K562 (cell line): ENCODE data around the gene NOM1. TPM values are rescaled to one million over a fixed set of nuclear protein-coding genes. Genes with fewer than 3 reads are reported as not detected.

Source experiments
- ATAC-seq: fragments of 200-7000 bp; cut with Tn5 transposase; 3 replicates; pipeline ENCODE4 v1.9.1; 2020; ENCODE audit warnings: moderate library complexity
- BruUV-seq: library from RNA; stranded (reverse); fragments of 400-500 nt; replicated peaks from 2 replicates; lab custom pipeline; 2021; lab: Mats Ljungman, UMichigan
- CTCF ChIA-PET: fragments of 300-600 bp; formaldehyde crosslinking; extraction: SDS; loops from one replicate; lab custom pipeline; 2021; ENCODE audit warnings: low intra/inter-chr PET ratio; lab: Yijun Ruan, JAX
- POLR2A ChIA-PET: fragments of 300-600, 350-650 bp; sonication (Branson Sonifier 250); formaldehyde crosslinking; extraction: SDS; loops from one replicate; lab custom pipeline; 2021; ENCODE audit warnings: antibody characterized with exemption, inconsistent platforms; lab: Yijun Ruan, JAX
- DNase-seq, 4 experiments: peaks; one replicate each; pipeline versions ENCODE4 v3.0.0 to v3.0.0-alpha.2; 2011 to 2018; ENCODE audit warnings: low spot score in 3 of 4, mixed read lengths in 3 of 4; ENCODE audit errors: extremely low read depth in 1 of 4
- FAIRE-seq: peaks from 2 replicates; lab custom pipeline; 2011; peaks lifted over from hg19 to GRCh38; lab: Jason Lieb, UNC
- H2AFZ ChIP-seq: 2 replicates; pipeline ENCODE4 v1.6.0; 2011; ENCODE audit warnings: low read depth, low read length, control low read depth, inconsistent platforms
- H3K27ac ChIP-seq: fragments of 200-600 bp; 3 replicates; pipeline ENCODE4 v1.8.0; 2011; ENCODE audit warnings: low read depth, mild to moderate bottlenecking, control low read depth, inconsistent platforms, low read length, moderate library complexity, mixed read lengths; ENCODE audit errors: extremely low read depth
- H3K27me3 ChIP-seq, 2 experiments: fragments of 300-600 bp in 1 of 2; 2 replicates in 1 of 2; 3 replicates in 1 of 2; pipeline versions ENCODE4 v1.6.0 to v1.8.0; 2011; ENCODE audit warnings: inconsistent platforms in 2 of 2, low read length in 2 of 2, mild to moderate bottlenecking in 1 of 2, mixed read lengths in 1 of 2, moderate library complexity in 1 of 2; ENCODE audit not compliant: control insufficient read depth in 2 of 2, insufficient read depth in 2 of 2
- H3K36me3 ChIP-seq: fragments of 300-600 bp; 3 replicates; pipeline ENCODE4 v1.8.0; 2011; ENCODE audit warnings: mild to moderate bottlenecking, low read length, inconsistent platforms; ENCODE audit not compliant: control insufficient read depth, insufficient read depth
- H3K4me1 ChIP-seq, 2 experiments: fragments of 200-600 bp in 1 of 2; replicated peaks in 1 of 2; 2 replicates in 1 of 2; 3 replicates in 1 of 2; pipeline versions ENCODE4 v1.5.1 to v1.8.0; 2011; ENCODE audit warnings: inconsistent platforms in 2 of 2, low read length in 2 of 2, mild to moderate bottlenecking in 1 of 2, mixed read lengths in 1 of 2, moderate library complexity in 1 of 2; ENCODE audit not compliant: control insufficient read depth in 2 of 2, insufficient read depth in 2 of 2
- H3K4me2 ChIP-seq: 2 replicates; pipeline ENCODE4 v1.6.1; 2011; ENCODE audit warnings: low read length, control low read depth, inconsistent platforms, mixed read lengths; ENCODE audit not compliant: insufficient read depth
- H3K4me3 ChIP-seq: fragments of 200-600 bp; sonication (generic), shearing (Covaris generic); 2 replicates; pipeline ENCODE4 v1.5.1; 2016; ENCODE audit warnings: control low read depth, inconsistent platforms
- H3K79me2 ChIP-seq: fragments of 200-600 bp; 3 replicates; pipeline ENCODE4 v1.8.0; 2011; ENCODE audit warnings: low read length, inconsistent platforms; ENCODE audit not compliant: control insufficient read depth, insufficient read depth
- H3K9ac ChIP-seq, 2 experiments: 2 replicates each; pipeline versions ENCODE4 v1.6.0 to v1.6.1; 2011; ENCODE audit warnings: low read depth in 2 of 2, low read length in 2 of 2, control low read depth in 1 of 2, inconsistent platforms in 1 of 2, mild to moderate bottlenecking in 1 of 2, mixed read lengths in 1 of 2; ENCODE audit not compliant: insufficient read depth in 1 of 2
- H3K9me1 ChIP-seq: one replicate; pipeline ENCODE4 v1.6.0; 2011; ENCODE audit warnings: inconsistent platforms, mild to moderate bottlenecking, low read length, moderate library complexity; ENCODE audit not compliant: control insufficient read depth, insufficient read depth
- H3K9me3 ChIP-seq: replicated peaks from 2 replicates; pipeline ENCODE4 v1.5.1; 2011; ENCODE audit warnings: low read depth, low read length, inconsistent platforms; ENCODE audit not compliant: control insufficient read depth, insufficient read depth
- H4K20me1 ChIP-seq: replicated peaks from 2 replicates; pipeline ENCODE4 v1.6.1; 2011; ENCODE audit warnings: low read length, inconsistent platforms, mixed read lengths; ENCODE audit not compliant: control insufficient read depth, insufficient read depth
- KLF10 ChIP-seq: fragments of 250-450 bp; sonication (Bioruptor Pico); IDR thresholded peaks from 2 replicates; pipeline ENCODE4 v1.6.1; 2021; ENCODE audit warnings: matching md5 sums
- ZNF124 ChIP-seq: sonication (generic); formaldehyde crosslinking; IDR thresholded peaks from 2 replicates; pipeline ENCODE4 v1.8.1; 2022; ENCODE audit warnings: missing genetic modification reagents
- ZNF354B ChIP-seq: fragments of 250-450 bp; sonication (Bioruptor Pico); IDR thresholded peaks from 2 replicates; pipeline ENCODE4 v1.4.0; 2020
- WGBS: fragments of 100-300 bp; shearing (Covaris generic); methylation state at CpG from one replicate; pipeline ENCODE4 v1.1.6; 2016; ENCODE audit warnings: low coverage, mixed read lengths; ENCODE audit not compliant: insufficient coverage; ENCODE audit errors: missing lambda C conversion rate; 5-methylcytosine and 5-hydroxymethylcytosine counted together
- in situ Hi-C: fragments of 300-500 bp; cut with MboI; formaldehyde crosslinking; loops from 4 replicates; pipeline ENCODE4 v1.15.0; 2018; ENCODE audit warnings: inconsistent platforms, mixed read lengths
- intact Hi-C: fragments of 100-400 bp; cut with micrococcal nuclease; formaldehyde crosslinking; loops from 2 replicates; pipeline ENCODE4 v1.14.2; 2022
- polyA plus RNA-seq, 8 experiments: library from polyadenylated mRNA; depleted of rRNA in 4 of 8; stranded (reverse) in 5 of 8; unstranded in 3 of 8; fragments of >200 nt; fragmentation: Nextera tagmentation in 2 of 8; fragmentation: Illumina TruSeq in 1 of 8; extraction: Ambion mirVana in 2 of 8; extraction: Trizol in 1 of 8; gene quantifications; 2 replicates each; pipeline versions ENCODE4 v1.2.1 to v1.2.3, GENCODE V29; 2011 to 2014; ENCODE audit warnings: inconsistent platforms in 1 of 8, missing spikeins in 1 of 8
- total RNA-seq, 7 experiments: library from RNA; depleted of rRNA in 6 of 7; stranded (reverse); fragments of >200 nt in 6 of 7; fragmentation: Illumina TruSeq in 2 of 7; extraction: Trizol in 2 of 7; gene quantifications; 2 replicates each; pipeline versions ENCODE4 v1.2.1 to v1.2.3, GENCODE V29; 2011 to 2021; ENCODE audit warnings: low replicate concordance in 1 of 7

The NOM1 gene
- total and polyA plus RNA-seq, 9 of the 15 experiments (the other 6 are each of a cell fraction or from before 2014, with no cell fraction given): 6.8 to 47.3 (median 37.4) TPM

DNA sequence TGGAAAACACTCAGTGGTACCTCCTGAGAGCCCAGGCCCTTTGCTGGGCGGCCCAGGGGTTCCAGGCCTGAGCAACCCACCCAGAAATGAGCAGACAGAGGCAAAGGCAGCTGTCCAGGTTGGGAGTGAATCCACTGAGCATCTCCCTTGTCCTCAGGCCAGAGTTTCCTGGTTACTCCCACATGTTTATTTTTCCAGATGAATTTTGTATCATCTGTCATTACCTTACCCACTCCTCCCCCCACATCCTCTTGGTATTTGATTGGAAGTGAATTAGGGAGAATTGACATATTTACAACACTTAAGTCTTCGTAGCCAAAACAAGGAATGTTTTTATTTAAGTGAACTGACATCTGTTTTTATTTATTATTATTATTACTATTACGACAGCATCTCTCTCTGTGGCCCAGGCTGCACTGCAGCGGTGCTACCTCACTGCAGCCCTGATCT is 43.3 kb upstream of the NOM1 start:
- H4K20me1 ChIP-seq: no peaks in the 10 kb centered on the region
- FAIRE-seq (no peak), DNase-seq (no peak), ATAC-seq (no peak)
- no TSS peak for BruUV-seq
- no peak overlapping the region for H3K4me2 ChIP-seq
- in situ Hi-C loops: no loop called here
- H3K9me1 ChIP-seq: no peaks in the 10 kb centered on the region
- no peak overlapping the region for H3K27ac ChIP-seq
- WGBS: 14% methylated on average over 4 of the region's 4 CpGs
- no peak overlapping the region for H3K4me3 ChIP-seq
- H3K4me1 ChIP-seq: peaks cover 3 to 5% of the 10 kb centered on the region in 2 experiments; a peak in 3 of 5 replicates
- intact Hi-C loops: loop anchor here (10.0 kb wide), 2 partner anchors 149 to 229 kb away; partner anchors contain the start of gene UBE3C
- H2AFZ ChIP-seq: no peak overlapping the region
- POLR2A ChIA-PET: interaction anchor here (1.5 to 2.6 kb wide), 3 partner anchors 13 to 73 kb away, joined by 3 to 14 read pairs (median 4); partner anchors contain the start of gene LMBR1
- no peaks in the 10 kb centered on the region for H3K27me3 ChIP-seq
- no peak overlapping the region for H3K9ac ChIP-seq
- no peaks in the 10 kb centered on the region for H3K36me3 ChIP-seq
- H3K9me3 ChIP-seq: no peaks in the 10 kb centered on the region
- CTCF ChIA-PET: no interaction called here
- TF ChIP-seq KLF10: no peak
- H3K79me2 ChIP-seq: no peaks in the 10 kb centered on the region

DNA sequence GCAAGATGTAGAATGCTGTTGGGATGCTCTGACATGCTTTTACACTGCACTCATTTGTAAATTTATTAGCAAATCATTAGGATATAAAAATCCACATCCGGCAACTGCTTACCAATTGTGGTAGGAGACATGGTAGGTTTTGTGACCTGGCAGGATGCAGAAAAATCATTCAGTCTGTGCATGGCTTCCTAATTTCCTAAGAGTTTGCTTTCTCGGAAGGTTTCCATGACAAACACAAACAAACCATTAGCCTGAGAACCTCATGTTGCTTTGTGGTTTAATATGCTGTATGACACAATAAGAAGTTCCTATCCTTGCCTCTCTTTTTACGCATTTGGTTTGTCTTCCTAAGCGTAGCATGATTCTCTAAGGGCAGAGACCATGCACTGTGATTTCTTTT is 41.9 kb upstream of the NOM1 start:
- H4K20me1 ChIP-seq: no peaks in the 10 kb centered on the region
- intact Hi-C loops: loop anchor here (2.0 to 10.0 kb wide), 4 partner anchors 43 to 365 kb away; partner anchors contain the start of gene UBE3C
- ChIA-PET POLR2A (no interaction called here), CTCF (interaction anchor here (1.2 to 2.0 kb wide), 2 partner anchors 343 to 366 kb away, joined by 8 to 18 read pairs; no protein-coding TSS in a partner anchor)
- no peak for FAIRE-seq
- TF ChIP-seq ZNF354B (CRISPR knock-in tag) (0 out of 2 replicates have a peak, but pooled peaks have one; percentile 25), ZNF124 (CRISPR knock-in tag) (no peak)
- H3K27me3 ChIP-seq: no peaks in the 10 kb centered on the region
- no peaks in the 10 kb centered on the region for H3K9me1 ChIP-seq
- no peak for DNase-seq
- WGBS: 54% methylated on average over 4 of the region's 4 CpGs
- peaks cover 3 to 5% of the 10 kb centered on the region in 2 experiments; a peak in 3 of 5 replicates for H3K4me1 ChIP-seq
- no TSS peak for BruUV-seq
- in situ Hi-C loops: no loop called here
- H3K79me2 ChIP-seq: no peaks in the 10 kb centered on the region
- H3K9ac ChIP-seq: no peak overlapping the region
- no peak for ATAC-seq
- no peak overlapping the region for H3K4me3 ChIP-seq
- H3K4me2 ChIP-seq: no peak overlapping the region
- no peak overlapping the region for H3K27ac ChIP-seq
- no peaks in the 10 kb centered on the region for H3K9me3 ChIP-seq
- H3K36me3 ChIP-seq: no peaks in the 10 kb centered on the region
- no peak overlapping the region for H2AFZ ChIP-seq
